Measurements from ENCODE around the gene MPZL2. TPM values are rescaled to one million over a fixed set of nuclear protein-coding genes. Genes with fewer than 3 reads are reported as not detected.

MPZL2 gene
- total RNA-seq, 1 donor from 2014 or later = 28.6 TPM

DNA sequence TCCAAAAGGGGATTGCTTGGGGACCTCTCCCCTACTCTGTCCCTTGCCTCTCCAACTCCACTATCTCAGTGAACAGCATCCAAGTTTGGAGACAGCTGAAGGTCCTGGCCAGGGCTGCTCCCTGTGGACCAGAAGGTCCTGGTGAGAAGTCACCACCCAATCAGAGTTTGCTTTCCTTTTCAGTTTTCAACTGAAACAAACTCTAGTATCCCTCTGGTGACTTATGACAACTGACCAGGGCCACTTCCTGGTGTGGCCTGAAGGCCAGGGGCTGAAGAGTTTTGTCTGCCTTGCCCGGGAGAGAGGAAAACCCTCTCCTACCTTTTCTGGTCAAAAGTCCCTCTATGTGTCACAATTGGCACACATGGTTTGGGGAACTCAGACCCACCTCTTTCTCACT, 44.4 kb downstream of the MPZL2 start:
- no peak for DNase-seq (ENCODE audit: low read depth)

DNA sequence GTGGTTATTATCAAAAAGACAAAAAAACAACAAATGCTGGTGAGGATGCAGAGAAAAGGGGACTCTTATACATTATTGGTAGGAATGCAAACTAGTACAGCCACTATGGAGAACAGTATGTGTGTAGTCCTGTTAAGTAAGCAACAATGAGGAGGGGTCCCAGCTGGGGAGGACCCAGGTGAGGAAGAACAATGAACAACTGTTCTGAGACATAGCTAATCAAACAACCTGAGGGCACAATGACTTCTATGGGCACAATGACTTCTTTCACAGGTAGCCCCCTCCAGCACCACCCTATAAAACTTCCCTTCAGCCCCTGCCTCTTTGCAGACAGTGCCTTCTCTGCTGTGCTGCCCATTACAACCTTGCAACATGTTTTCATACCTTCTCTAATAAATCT, 44.9 kb downstream of the MPZL2 start:
- no peak for DNase-seq (ENCODE audit: low read depth)

DNA sequence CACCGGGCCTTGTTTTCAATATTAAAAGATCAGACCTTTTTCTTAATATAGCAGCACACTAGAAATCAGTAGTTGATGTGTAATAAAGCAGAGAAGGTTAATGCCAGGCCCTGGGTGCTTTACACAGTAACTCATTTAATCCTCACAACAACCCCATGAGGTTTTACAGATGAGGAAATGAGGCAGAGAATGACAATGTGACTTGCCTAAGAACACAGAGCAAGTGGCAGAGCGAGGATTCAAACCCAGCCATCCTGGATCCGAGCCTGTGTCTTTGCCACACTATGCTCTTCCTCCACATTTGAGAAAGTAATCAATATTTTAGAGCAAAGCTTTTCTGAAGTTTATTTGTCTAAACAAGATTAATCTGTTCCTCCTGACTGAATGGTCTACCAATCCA, 46.5 kb downstream of the MPZL2 start:
- DNase-seq (ENCODE audit: low read depth) = no peak

DNA sequence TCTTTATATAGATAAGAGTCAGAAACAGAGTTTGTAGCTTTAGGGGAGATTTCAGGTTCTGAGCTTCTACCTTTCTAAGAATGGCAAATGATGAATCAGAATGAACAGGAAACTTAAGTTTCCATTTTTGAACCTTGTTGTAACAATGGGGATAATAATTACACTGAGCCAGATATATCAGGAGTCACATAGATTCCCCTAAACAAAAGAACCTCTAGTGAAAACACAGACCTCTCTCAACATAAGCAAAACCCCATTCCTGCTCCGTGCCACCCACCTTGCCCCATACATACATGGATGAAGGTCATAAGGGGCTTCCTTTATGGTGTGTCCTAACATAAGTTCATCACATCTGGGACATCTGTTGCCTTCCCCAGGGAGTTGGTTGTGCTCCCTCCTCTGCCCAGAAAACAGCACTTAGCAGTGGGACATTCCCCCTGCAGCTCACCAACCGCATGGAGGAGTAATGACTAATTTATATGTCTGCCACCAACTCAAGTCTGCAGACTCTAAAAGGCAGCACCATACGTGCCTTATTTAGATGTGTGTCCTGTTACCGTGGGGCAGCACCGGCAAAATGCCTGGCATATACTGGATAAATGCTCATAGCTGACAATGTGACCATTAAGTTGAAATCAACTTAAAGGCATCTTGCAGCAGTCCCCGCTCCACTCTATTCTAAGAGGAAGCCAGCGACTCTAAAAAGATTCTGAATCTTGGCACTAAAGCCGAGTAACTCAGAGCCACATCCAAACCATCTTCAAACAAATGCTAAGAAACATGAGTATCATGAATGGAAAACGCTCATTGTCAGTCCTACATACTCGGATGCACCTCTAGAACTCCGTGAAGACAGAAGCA, 47.2 kb downstream of the MPZL2 start:
- no peak for DNase-seq (ENCODE audit: low read depth)

DNA sequence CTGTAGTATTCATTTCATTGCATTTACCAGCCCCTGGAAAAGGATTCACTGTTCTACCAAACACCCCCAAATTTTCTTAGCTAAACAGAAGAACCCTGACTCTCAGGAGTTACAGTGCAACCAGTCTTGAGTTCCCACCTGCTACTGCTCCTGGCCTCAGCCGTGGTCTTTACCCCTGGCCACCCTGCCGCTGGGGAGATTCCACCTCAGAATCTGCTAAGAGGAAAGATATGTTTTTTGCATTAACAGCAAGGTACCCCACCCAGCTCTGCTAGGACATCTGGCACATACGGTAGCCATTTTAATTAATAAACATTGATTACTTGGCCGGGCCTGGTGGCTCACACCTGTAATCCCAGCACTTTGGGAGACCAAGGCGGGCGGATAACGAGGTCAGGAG, 48.3 kb downstream of the MPZL2 start:
- no peak for DNase-seq (ENCODE audit: low read depth)

DNA sequence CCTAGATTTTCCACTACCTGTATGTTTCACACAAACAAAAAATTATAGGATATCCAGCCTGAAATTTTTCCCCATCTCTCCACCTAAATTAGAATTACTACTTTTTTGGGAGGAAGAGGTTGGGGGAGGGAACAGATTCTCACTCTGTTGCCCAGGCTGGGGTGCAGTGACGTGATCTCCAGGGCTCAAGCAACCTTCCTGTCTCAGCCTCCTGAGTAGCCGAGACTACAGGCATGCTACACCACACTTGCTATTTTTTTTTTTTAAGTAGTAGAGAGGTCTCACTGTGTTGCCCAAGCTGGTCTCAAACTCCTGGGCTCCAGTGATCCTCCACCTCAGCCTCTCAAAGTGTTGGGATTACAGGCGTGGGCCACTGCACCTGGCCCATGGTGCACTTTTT, 48.8 kb downstream of the MPZL2 start:
- no peak for DNase-seq (ENCODE audit: low read depth)

DNA sequence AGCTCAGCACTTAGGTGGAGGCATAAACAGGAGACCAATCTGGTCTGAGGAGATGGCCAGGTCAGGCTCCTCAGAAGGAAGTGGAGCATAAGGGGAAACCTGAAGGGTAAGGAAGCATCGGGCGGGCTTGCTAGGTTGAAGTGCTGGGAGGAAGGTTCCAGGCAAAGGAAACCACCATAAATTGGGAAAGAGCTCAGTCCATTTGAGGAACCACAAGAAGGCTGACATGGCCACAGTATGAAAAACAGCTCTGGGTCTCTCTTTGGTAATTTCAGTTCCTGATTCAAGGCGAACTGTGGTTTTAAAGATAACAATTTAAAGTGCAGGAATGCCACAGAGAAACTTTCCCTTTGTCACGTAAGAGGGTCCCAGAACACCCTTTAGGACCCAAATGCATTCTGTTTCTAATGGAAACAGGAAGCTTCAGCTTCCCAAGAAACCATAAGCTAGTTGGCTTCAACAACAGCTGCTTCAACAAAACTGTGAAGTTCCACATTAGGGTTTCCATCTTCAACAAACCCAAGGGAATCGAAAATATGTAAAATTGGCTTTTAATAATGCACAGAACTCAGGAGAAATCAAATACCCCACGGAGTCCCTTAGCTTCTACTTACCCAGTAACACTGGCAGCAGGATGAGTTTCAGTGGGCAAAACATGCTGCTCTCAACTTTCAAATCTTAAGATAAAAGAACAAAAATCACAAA, 49.7 kb downstream of the MPZL2 start:
- no peak for DNase-seq (ENCODE audit: low read depth)

DNA sequence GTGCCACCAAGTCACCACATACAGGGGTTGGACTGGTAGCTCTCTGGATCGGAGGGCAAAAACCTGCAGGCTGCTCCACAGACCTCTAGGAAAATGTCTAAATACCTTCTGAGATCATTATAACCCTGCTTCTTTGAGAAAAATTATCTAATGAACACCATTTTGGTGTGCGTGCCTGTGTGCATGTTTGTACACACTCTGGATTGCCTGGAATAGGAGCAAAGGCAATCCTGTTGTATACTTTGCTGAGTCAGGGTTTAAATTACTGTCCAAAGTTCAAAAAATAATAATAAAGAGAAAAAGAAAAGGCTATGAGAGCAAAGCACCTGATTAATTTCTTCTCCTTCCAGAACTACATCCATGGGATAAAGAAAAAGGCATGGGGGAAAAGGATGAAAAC, 50.3 kb downstream of the MPZL2 start:
- DNase-seq (ENCODE audit: low read depth) = no peak

DNA sequence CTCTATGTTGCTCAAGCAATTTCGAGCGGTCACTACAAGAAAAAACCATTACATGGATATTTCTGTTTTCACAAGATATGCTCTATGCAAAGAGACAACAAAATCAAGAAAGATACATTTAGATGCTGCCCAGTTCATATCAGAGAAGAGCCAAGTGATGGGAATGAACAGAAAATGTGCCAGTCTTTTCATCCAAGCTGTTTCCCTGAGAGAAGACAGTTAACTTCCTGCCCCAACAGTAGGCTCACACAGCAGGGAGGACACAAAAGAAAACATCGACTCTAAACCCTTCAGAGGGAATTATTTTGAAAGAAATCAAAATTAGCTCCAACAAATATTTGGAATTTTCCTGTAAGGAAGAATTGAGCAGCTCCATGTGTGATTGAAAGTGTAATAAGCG, 50.9 kb downstream of the MPZL2 start:
- DNase-seq (ENCODE audit: low read depth) = no peak

DNA sequence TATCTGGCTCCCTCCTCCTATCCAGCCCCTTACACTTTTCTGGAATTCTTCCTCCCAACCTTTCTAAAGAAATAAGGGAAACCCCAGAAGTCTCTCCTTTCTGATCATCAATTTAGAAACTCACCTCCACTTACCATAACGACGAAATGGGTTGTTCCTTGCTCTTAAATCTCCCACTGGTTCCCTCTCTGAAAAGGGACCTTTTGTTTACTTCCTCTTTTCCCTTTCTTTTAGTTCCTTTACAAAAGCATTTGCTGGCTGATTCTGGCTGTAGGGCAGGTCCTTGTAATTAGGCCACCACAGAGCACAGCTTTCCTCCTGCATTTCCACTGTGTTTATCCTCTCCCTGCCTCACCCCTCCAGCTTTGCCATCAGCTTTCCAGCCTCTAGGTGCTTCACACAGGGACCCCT, 51.3 kb downstream of the MPZL2 start:
- DNase-seq (ENCODE audit: low read depth) = no peak

DNA sequence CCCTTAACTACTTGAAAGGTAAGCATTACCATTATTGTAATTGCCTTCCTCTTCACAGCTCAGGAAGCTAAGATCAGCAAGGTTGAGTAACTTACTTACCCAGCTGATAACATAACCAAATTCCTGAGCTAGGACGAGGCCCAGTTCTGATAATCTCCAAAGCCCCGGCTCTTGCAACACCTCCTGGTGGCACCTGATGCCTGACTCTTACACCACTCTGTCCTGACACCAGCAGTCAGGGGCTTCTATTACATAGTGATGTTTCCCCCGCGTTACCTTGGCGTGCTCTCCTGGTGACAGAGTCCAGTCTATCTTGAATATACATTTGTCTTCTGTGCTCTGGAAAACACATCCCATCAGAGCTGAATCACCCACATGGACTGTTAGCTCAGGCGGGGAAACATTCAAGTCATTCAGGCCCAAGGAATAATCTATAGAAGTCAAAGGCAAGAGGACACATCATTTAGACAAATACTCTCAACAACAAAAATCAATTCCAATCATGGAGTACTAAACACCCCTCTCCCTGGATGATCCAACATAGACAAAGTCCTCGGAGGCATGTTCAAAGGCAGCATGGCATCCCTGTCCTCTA, 51.9 kb downstream of the MPZL2 start:
- no peak for DNase-seq (ENCODE audit: low read depth)

DNA sequence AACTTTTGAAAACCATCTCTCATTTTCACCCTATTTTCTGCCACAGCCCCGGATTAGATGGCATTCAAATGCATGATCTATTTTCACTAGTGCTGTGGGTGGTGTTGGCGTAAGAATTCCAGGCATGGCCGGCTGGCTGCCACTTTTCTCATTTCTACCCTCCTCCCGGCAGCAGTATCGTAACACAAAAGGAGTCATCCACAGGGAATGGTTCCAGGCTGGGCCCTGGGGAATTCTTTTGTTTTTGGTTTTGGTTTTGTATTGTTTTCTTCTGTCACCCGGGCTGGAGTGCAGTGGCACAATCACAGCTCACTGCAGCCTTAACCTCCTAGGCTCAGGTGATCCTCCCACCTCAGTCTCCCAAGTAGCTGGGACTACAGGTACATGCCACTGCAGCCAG, 53.1 kb downstream of the MPZL2 start:
- DNase-seq (ENCODE audit: low read depth) = no peak

DNA sequence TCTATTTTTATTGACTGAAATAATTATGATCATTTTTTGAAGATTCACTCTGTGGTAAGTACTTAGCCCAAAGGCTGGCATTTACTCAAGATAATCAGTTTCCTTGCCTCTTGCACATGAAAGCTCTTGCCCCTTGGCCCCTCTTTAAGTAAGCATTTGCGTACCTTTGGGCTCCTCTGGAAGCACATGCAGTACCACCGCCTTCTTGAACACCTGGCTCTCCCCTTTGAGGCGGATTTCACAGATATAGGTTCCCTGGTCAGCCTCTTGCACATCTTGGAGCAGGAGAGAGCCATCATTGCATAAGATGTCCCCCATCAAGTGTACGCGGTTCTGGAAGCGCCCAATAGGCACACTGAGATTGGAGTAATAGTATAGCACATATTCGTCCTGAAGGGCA, 53.8 kb downstream of the MPZL2 start:
- DNase-seq (ENCODE audit: low read depth) = no peak

DNA sequence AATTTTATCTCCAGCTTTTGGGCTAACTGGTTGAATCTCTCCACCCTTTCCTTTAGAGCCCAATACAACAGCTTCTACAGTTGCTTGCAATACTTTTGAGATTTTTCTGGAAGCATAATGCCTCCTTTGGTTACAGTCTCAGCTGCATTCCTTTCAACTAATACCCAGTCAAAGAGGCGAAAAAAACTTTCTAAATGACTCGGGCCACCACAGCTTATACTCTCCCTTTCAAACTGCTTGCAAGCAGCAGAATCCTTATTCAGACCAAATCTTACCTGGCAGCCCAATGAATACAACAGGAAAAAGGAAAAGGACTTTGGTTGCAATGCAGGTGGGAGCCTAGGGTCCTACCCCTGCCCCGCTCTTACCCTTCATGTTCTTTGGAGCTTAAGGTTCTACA, 55.1 kb downstream of the MPZL2 start:
- no peak for DNase-seq (ENCODE audit: low read depth)

DNA sequence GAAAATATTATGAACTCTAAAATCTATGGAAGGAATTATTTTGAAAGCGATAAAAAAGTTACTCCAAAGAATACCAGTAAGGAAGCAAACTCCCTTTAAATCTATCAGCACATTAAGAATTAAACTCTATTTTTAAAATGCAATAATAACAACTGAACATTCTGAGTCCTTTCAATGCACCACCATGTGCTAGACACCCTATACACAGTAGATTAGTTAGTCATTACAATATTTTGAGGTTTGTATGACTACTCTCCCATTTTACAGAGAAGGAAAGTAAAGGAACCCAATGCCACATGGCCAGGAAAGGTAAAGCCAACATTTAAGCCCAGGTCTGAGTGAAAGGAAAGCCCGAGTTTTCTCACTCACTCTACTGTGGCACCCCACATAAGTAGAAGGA, 57.0 kb downstream of the MPZL2 start:
- no peak for DNase-seq (ENCODE audit: low read depth)

DNA sequence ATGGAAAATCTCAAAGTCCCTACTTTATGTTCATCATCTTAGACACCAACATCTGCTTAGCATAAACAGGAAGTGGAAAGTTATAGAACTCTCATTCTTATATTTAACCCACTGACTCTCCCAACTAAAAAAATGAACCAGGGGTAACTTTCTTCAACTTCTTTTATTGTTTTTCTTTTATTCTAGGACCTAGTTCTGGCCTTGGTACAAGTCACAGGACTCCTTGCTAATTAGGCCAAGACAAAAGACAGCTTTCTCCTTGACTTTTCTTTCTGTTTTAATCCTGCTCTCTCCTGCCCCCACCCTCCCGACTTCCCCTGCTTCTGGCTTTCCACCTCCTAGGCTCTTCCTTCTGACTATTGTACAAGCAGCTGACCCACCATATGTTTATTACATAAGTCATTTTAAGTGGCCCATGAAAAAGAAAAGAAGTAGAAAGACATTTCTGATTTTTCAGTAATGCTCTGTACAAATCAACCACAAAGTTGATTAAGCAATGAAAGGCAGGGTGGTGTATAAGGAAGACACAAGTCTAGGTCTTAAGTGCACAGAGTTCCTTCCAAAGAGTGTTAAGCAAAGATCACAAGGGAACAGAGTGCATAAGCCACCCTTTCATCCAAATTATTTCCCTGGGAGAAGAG, 57.6 kb downstream of the MPZL2 start:
- DNase-seq (ENCODE audit: low read depth) = peak; percentile 18

DNA sequence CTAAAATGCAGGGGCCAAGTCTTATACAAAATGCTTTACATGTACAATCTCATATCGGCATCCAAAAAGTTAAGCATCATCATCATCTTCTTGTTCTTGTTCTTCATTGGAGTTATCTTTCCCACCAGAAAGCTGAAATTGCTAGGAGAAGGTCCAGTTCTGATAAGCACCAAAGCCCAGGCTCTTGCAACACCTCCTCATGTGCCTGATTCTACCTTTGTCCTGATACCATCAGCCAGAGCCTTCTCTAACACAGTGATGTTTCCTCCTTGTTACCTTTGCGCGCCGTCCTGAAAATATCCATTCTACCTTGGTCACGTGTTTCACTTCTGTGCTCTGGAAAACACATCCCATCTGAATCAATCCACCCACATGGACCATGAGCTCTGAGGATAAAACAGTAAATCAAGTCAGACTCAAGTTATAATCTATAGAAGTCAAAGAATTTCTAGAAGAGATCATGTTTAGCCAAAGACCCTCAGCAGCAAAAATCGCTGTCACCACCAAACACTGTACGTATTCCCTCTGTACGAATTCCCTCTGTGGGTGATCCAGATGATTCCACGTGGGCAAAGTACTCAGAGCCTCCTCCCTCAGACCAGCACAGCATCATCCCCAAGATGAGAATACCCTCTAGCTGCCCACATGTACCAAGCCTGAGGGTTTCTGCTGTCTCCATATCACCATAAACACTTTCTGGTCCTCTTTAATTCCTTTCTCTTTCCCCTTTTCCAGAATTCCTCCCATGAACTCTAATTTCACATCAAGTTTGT, 58.3 kb downstream of the MPZL2 start:
- DNase-seq (ENCODE audit: low read depth) = no peak

Data from renal cortical epithelial cell (primary cell).